GM12801 (cell line): ENCODE results near the gene EP300.

Source experiments
- TF ChIP-seq, protein P1 (sequence below): IDR thresholded peaks from one replicate; pipeline ENCODE4 v1.5.1; 2011; ENCODE audit warnings: control low read depth; ENCODE audit not compliant: insufficient read length; ENCODE audit errors: extremely low read depth

EP300 gene

GRCh38 chr22:41178425-41178975, 86.1 kb downstream of the EP300 start:
- TF ChIP-seq, protein P1, sequence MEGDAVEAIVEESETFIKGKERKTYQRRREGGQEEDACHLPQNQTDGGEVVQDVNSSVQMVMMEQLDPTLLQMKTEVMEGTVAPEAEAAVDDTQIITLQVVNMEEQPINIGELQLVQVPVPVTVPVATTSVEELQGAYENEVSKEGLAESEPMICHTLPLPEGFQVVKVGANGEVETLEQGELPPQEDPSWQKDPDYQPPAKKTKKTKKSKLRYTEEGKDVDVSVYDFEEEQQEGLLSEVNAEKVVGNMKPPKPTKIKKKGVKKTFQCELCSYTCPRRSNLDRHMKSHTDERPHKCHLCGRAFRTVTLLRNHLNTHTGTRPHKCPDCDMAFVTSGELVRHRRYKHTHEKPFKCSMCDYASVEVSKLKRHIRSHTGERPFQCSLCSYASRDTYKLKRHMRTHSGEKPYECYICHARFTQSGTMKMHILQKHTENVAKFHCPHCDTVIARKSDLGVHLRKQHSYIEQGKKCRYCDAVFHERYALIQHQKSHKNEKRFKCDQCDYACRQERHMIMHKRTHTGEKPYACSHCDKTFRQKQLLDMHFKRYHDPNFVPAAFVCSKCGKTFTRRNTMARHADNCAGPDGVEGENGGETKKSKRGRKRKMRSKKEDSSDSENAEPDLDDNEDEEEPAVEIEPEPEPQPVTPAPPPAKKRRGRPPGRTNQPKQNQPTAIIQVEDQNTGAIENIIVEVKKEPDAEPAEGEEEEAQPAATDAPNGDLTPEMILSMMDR = no peak

DNA sequence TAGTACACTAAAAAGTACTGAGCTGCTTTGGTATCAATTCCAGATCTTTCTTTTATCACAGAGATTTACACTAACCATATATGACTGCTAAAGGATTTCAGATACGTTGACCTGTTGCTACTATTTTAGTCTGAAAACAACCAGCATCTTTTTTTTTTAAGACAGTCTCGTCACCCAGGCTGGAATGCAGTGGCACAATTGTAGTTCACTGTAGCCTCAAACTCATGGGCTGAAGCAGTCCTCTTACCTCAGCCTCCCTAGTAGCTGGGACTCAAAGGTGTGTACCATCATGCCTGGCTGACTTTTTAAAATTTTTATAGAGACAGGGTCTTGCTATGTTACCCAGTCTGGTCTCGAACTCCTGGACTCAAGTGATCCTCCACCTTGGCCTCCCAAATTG, 88.5 kb downstream of the EP300 start:
- TF ChIP-seq, protein P1 = no peak

- TF ChIP-seq, protein P1 = no peak
Measured at GRCh38 chr22:41181349-41182241, 89.2 kb downstream of the EP300 start.

- TF ChIP-seq, protein P1 = no peak
Measured at GRCh38 chr22:41184679-41185078, 92.3 kb downstream of the EP300 start.

- TF ChIP-seq, protein P1 = no peak
Measured at GRCh38 chr22:41191467-41191866, 99.1 kb downstream of the EP300 start.

- TF ChIP-seq, protein P1 = no peak
Measured at GRCh38 chr22:41193829-41194228, 101.4 kb downstream of the EP300 start.

GRCh38 chr22:41197038-41197972, 104.9 kb downstream of the EP300 start:
- TF ChIP-seq, protein P1 = no peak
